GM10248 (cell line): ENCODE measurements around the gene SPIRE1.

Experiments
- CTCF ChIA-PET: fragments of 300-600 bp; sonication (Branson Sonifier 250); formaldehyde crosslinking; extraction: SDS; loops from one replicate; lab custom pipeline; 2021; ENCODE audit warnings: antibody characterized with exemption; lab: Yijun Ruan, JAX
- POLR2A ChIA-PET: fragments of 350-650 bp; sonication (Branson Sonifier 250); formaldehyde crosslinking; extraction: SDS; loops from one replicate; lab custom pipeline; 2020; ENCODE audit warnings: antibody characterized with exemption; lab: Yijun Ruan, JAX
- DNase-seq: peaks from one replicate; pipeline ENCODE4 v3.0.0; 2012; ENCODE audit errors: extremely low spot score
- CTCF ChIP-seq: IDR thresholded peaks from 2 replicates; pipeline ENCODE4 v1.5.1; 2012; ENCODE audit warnings: mild to moderate bottlenecking, low read depth; ENCODE audit errors: extremely low read depth, missing control alignments, control extremely low read depth

Gene SPIRE1

GRCh38 chr18:12531749-12532148, 126.2 kb downstream of the SPIRE1 start:
- no peak for DNase-seq
- ChIA-PET CTCF (no interaction called here), POLR2A (no interaction called here)
- TF ChIP-seq CTCF: no peak

- no peak for DNase-seq
- POLR2A ChIA-PET: no interaction called here
- no peak for TF ChIP-seq CTCF
- CTCF ChIA-PET: no interaction called here
Observed at GRCh38 chr18:12520442-12520992, 137.4 kb downstream of the SPIRE1 start.

- ChIA-PET CTCF (interaction anchor here (0.9 kb wide), 1 partner anchor 12 kb away, joined by 3 read pairs; no protein-coding TSS in a partner anchor), POLR2A (no interaction called here)
- TF ChIP-seq CTCF: no peak
- no peak for DNase-seq
Observed at GRCh38 chr18:12518832-12519531, 138.9 kb downstream of the SPIRE1 start.

GRCh38 chr18:12518326-12518725, 139.6 kb downstream of the SPIRE1 start:
- POLR2A ChIA-PET: no interaction called here
- TF ChIP-seq CTCF: no peak
- no peak for DNase-seq
- CTCF ChIA-PET: interaction anchor here (0.9 kb wide), 1 partner anchor 12 kb away, joined by 3 read pairs; no protein-coding TSS in a partner anchor

- ChIA-PET CTCF (interaction anchor here (1.3 to 1.4 kb wide), 2 partner anchors 8 to 10 kb away, joined by 3 read pairs; no protein-coding TSS in a partner anchor), POLR2A (no interaction called here)
- TF ChIP-seq CTCF: no peak
- DNase-seq: no peak
Observed at GRCh38 chr18:12517142-12517825, 140.6 kb downstream of the SPIRE1 start.

DNA sequence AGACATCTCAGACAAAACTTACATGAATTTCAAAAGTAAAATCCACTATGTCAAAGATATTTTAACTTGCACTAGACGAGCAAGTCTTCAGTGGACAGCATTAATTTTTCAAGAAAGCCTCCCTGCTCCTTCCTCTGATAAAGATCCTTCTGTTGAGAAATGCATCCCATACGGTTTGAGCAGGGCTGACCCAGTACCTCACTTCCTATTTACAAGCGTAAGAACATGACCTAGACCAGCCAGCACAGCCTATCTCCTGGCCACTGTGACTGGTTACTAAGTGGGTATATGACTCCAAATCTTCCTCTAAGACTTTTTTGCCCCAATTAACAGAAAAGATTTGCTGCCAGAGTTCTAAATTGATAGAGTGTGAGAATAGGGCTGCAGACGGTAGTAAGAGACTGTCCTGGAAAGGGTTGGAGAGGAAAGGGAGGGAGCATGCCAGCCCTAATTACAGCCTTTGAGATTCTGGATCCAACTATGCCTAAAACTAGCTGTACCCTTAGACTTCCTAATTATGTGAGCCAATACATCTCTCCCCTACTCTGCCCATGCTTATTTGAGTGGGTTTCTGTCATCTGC, 141.8 kb downstream of the SPIRE1 start:
- DNase-seq: no peak
- CTCF ChIA-PET: interaction anchor here (1.3 to 1.4 kb wide), 2 partner anchors 9 kb away, joined by 3 read pairs; no protein-coding TSS in a partner anchor
- TF ChIP-seq CTCF: no peak
- POLR2A ChIA-PET: no interaction called here
